ENCODE results near the gene CHIT1. TPM values are rescaled to one million over a fixed set of nuclear protein-coding genes. Genes with fewer than 3 reads are reported as not detected.

CHIT1 gene
- total RNA-seq, 1 donor from 2014 or later: 1.6 TPM

GRCh38 chr1:203219171-203219570 is 10.3 kb downstream of the CHIT1 start:
- no peak for FAIRE-seq
- DNase-seq (ENCODE audit: low spot score in 2 of 2): no peak

DNA sequence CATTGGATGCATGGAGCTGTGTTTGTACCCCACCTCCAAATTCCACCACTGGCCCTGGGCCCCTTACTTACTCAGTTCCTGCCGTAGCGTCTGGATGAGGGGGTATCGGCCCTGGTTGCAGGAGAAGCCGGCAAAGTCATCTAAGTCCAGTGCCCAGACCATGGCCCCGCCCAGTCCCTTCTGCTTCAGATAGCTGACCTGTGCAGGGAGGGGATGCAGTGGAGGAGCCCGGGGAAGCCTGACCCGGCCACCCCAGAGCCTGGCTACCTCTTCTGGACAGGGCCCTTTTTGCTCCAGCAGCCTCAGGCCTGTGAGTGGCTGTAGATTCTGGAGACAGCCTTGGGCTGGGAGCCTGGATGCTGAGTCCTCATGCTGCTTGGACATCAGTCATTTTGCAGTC is 11.8 kb downstream of the CHIT1 start:
- DNase-seq (ENCODE audit: low spot score in 2 of 2): no peak
- no peak for FAIRE-seq

DNA sequence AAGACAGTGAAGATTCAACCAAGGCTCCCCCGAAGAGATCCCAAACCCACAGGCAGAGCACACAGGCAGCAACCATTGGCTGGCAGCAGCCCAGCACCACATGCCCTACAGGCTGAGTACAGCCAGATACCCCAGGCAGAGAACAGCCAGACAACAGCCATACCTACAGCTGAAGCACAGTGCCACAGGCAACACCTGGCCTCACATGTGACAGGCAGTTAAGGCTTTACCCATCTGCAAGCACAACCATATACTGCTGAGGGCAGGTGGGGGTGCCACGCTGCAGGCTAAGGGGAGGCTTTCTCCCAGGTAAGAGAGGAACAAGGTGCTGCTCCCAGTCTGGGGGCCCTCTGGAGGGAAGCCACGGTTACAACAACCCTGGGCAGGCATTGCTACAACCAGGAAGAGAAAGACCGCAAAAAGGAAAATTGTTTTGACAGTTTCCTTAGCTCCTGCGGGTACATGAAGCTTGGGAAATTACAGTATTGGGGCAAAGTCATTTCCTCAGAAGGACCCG is 12.3 kb downstream of the CHIT1 start:
- no peak for DNase-seq (ENCODE audit: low spot score in 2 of 2)
- FAIRE-seq: no peak

DNA sequence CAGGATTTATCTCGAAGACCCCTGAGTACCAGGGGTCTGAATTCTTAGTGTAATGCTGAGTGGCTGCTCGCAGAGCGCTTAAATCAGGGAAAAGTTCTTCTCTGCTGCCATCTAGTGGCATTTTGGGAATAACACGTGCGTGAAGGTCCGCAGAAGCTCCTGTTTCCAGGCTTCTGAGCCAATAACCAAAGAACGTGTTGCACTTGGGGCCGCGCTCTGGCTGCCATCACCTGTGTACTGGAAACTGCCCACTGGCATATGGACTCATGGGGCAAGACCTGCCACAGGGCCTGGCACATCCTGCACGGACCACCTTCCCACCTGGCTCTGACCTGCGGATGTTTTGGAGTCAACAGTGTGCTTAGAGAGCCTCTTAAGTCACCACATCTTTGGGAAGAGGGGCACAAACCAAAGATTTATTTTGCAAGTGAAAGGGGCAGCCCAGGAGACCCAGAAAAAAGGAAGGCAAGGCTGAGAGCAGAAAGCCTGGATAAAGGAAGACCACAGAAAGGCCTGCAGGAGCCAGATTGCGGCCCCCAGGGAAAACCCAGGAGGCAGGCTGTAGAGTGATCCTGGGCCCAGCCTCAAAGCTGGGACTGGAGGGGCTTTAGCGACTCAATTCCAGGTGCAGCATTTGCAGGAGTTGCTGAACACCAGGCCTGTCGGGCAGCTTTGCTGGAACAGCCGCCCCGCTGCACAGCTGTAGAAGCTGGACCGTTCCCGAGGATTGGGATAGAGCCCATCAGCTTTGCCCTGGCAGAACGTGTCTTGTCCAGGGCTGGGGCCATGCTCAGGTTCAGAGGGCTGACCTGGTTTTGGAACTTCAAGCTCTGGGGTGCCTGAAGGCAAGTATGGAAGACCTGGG is 13.0 kb downstream of the CHIT1 start:
- no peak for FAIRE-seq
- DNase-seq (ENCODE audit: low spot score in 2 of 2): peak; percentile 41 to 63

DNA sequence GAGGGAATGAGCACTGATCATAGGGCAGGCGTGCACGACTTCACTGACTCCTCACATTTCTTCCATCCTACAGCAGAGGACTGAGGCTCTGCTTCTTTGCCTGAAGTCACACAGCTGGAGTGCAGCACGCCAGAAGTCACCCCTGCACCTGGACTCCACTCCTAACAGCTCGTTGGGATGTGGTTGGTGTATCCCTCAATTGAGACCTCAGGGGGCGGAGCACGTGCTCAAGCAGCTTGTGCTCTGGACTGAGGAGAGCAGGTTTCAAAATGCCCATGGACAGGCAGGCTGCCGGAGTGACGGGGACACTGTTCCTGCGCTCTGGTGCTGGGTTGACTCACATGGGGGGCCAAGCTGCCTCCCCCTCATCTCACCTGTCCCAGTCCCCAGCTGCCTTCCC is 13.9 kb downstream of the CHIT1 start:
- FAIRE-seq: no peak
- DNase-seq (ENCODE audit: low spot score in 2 of 2): no peak

- FAIRE-seq (no peak), DNase-seq (ENCODE audit: low spot score in 2 of 2) (no peak)
Observed at GRCh38 chr1:203214871-203215270, 14.6 kb downstream of the CHIT1 start.

- FAIRE-seq: no peak
- DNase-seq (ENCODE audit: low spot score in 2 of 2): no peak
Observed at GRCh38 chr1:203213126-203213525, 16.3 kb downstream of the CHIT1 start.

DNA sequence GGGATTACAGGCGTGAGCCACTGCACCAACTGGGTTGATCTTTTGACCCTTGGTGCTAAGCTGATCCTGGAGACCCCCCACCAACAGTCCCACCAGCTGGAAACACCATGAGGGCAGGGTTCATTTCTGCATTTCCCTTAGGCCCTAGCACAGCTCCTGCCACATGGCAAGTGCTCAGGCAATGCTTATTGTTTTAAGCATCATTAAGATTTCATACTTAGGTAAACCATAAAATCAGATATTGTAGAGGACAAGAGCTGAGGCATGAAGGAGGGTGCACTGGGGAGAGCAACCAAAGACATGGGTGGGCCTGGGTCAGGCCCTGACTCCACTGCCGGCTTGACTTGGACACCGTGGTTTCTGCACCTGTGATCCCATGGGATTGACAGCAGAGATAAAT is 17.7 kb downstream of the CHIT1 start:
- FAIRE-seq: no peak
- no peak for DNase-seq (ENCODE audit: low spot score in 2 of 2)

DNA sequence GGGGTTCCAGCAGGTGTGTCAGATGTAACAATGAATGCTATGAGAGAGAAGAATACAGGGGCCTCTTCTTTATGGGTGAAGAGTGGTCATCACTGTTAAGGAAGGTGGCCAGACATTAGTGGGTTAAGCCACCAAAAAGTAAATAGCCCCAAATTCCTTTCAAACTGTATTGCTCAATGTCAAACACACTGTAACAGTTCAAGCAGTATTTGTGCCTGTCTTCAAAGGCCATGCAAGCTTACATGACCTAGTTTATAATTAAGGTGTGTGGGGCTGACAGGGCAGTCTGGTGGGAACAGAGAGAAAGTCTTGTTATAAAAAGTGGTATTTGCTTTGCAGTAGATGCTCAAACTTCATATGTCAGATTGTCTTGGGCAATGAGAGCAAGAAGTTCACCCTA is 18.5 kb downstream of the CHIT1 start:
- DNase-seq (ENCODE audit: low spot score in 2 of 2) (no peak), FAIRE-seq (no peak)

GRCh38 chr1:203210350-203210749 is 19.1 kb downstream of the CHIT1 start:
- no peak for FAIRE-seq
- DNase-seq (ENCODE audit: low spot score in 2 of 2): no peak

GRCh38 chr1:203208181-203208580 is 21.3 kb downstream of the CHIT1 start:
- DNase-seq (ENCODE audit: low spot score in 2 of 2) (no peak), FAIRE-seq (no peak)

GRCh38 chr1:203207751-203208150 is 21.7 kb downstream of the CHIT1 start:
- DNase-seq (ENCODE audit: low spot score in 2 of 2) (no peak), FAIRE-seq (no peak)

DNA sequence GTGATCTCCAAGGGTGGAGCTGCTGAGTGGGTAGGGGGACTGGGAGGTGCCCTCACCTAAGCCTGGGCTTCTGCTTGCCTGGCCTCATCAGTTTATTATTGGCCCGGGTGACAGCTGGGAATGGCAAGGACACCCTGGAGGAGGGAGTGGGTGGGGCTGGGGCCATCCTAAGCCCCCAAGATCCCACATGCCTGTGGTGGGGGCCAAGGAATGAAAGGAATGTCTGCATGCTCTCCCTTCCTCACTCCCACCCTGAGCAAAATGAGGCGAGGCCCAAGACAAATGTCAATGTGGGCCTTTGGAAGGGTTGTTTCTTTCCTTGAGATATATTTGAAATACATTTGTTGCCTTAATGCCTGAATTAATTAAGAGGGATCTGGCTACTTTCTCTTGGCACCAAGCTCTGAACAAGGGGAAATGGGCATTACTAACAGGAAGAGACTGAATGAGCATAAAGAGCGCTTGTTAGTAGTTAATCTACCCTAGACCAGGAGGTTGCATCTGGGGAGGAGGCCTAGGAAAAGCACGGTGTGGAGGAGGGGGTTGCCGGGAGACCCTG is 23.3 kb downstream of the CHIT1 start:
- no peak for FAIRE-seq
- no peak for DNase-seq (ENCODE audit: low spot score in 2 of 2)

DNA sequence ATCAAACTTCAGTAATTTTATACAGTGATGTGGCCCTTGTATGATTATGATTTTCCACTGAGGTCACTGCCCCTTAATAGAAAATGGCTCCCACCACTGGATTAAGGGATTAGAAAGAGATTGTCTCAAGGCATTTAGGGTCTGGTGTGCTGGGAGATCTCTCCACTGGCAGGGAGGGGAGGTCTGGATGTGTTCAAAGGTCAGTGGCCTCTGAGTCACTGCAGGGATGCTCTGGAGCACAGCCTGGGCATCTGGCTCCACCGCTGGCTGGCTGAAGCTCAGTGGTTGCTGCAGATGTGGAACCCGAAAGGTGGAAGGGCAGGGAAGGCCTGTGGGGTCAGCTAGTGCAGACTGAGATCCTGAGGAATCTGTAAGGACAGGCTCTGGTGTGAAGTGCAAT is 24.7 kb downstream of the CHIT1 start:
- FAIRE-seq (no peak), DNase-seq (ENCODE audit: low spot score in 2 of 2) (no peak)

- FAIRE-seq: no peak
- DNase-seq (ENCODE audit: low spot score in 2 of 2): no peak
Observed at GRCh38 chr1:203202431-203203245, 26.8 kb downstream of the CHIT1 start.

GRCh38 chr1:203201516-203202205 is 27.8 kb downstream of the CHIT1 start:
- FAIRE-seq (no peak), DNase-seq (ENCODE audit: low spot score in 2 of 2) (no peak)

DNA sequence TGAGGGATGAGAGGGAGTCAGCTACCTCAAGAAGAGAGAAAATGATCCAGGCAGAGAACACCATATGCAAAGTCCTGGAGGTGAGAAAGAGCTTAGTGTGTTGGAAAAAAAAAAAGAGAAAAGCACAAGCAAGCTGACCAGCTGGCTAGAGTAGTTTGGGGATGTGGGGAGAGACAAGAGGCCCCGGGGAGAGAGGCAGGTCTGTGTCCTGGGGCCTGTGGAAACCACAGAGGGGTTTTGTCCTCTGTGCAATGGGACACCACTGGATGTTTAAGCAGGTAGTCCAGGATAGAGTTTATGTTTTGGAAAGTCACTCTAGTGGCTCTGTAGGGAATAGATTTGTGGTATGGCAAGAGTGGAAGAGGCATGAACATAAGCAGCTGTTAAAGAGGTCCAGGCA is 28.6 kb downstream of the CHIT1 start:
- no peak for FAIRE-seq
- no peak for DNase-seq (ENCODE audit: low spot score in 2 of 2)

GRCh38 chr1:203199816-203200571 is 29.5 kb downstream of the CHIT1 start:
- no peak for DNase-seq (ENCODE audit: low spot score in 2 of 2)
- FAIRE-seq: no peak

GRCh38 chr1:203199481-203199815 is 30.0 kb downstream of the CHIT1 start:
- no peak for FAIRE-seq

GRCh38 chr1:203199002-203199401 is 30.5 kb downstream of the CHIT1 start:
- no peak for DNase-seq (ENCODE audit: low spot score in 2 of 2)
- FAIRE-seq: no peak

More at GRCh38 chr1:203199481-203199815, 30.0 kb downstream of the CHIT1 start:
- DNase-seq (ENCODE audit: low spot score in 2 of 2): no peak

All from frontal cortex (tissue), 4 donors.